Stimulated activated naive CD8-positive, alpha-beta T cell treated with anti-CD3 and anti-CD28 coated beads, Interleukin-15, amount 100 ng/mL, for 72 hours (primary cell): Measurements from ENCODE around the gene CNTROB.
A peak's percentile ranks its signal among the peaks of the same experiment; 100 is the strongest.

ENCODE experiments used
- ATAC-seq: fragments of 150-1000 bp; cut with Tn5 transposase; 2 replicates; pipeline ENCODE4 v1.10.0; 2021; ENCODE audit warnings: mild to moderate bottlenecking, moderate library complexity
- DNase-seq, 2 donors: peaks; one replicate each; pipeline ENCODE4 v3.0.0; 2021 to 2022
- H3K27ac Mint-ChIP-seq, 2 donors: one replicate each; pipeline ENCODE4 v1.8.0; 2022; ENCODE audit warnings: mild to moderate bottlenecking in 2 of 2, mixed read lengths in 2 of 2, moderate library complexity in 2 of 2
- H3K27me3 Mint-ChIP-seq: one replicate; pipeline ENCODE4 v1.8.0; 2022; ENCODE audit warnings: mixed read lengths
- H3K4me1 Mint-ChIP-seq: one replicate; pipeline ENCODE4 v1.8.0; 2022; ENCODE audit warnings: mild to moderate bottlenecking, mixed read lengths
- H3K4me3 Mint-ChIP-seq, 2 donors: one replicate each; pipeline ENCODE4 v1.8.0; 2022; ENCODE audit warnings: mild to moderate bottlenecking in 2 of 2, mixed read lengths in 2 of 2, moderate library complexity in 1 of 2
- H3K9me3 Mint-ChIP-seq, 2 donors: one replicate each; pipeline ENCODE4 v1.8.0; 2022; ENCODE audit warnings: mixed read lengths in 2 of 2

CNTROB gene

DNA sequence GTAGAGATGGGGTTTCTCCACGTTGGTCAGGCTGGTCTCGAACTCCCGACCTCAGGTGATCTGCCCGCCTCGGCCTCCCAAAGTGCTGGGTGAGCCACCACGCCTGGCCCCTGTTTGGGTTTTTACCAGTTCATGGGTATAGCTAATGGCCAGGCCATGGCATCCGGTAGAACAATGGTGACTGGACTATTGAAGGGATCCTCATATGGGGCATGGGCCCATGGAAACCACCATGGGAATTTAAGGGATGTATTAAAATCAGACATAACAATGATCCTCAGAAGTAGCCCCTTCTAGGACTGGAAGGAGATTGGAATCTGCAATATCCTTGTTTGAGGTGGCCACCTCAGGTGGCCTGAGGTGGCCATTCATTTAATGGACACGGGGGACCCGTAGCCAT lies 52.9 kb downstream of the CNTROB start:
- Mint-ChIP-seq H3K4me3 (no peak overlapping the region), H3K27me3 (peaks cover 6% of the 10 kb centered on the region), H3K27ac (no peak overlapping the region), H3K4me1 (peaks cover 10% of the 10 kb centered on the region), H3K9me3 (no peaks in the 10 kb centered on the region)
- ATAC-seq: no peak
- no peak for DNase-seq

DNA sequence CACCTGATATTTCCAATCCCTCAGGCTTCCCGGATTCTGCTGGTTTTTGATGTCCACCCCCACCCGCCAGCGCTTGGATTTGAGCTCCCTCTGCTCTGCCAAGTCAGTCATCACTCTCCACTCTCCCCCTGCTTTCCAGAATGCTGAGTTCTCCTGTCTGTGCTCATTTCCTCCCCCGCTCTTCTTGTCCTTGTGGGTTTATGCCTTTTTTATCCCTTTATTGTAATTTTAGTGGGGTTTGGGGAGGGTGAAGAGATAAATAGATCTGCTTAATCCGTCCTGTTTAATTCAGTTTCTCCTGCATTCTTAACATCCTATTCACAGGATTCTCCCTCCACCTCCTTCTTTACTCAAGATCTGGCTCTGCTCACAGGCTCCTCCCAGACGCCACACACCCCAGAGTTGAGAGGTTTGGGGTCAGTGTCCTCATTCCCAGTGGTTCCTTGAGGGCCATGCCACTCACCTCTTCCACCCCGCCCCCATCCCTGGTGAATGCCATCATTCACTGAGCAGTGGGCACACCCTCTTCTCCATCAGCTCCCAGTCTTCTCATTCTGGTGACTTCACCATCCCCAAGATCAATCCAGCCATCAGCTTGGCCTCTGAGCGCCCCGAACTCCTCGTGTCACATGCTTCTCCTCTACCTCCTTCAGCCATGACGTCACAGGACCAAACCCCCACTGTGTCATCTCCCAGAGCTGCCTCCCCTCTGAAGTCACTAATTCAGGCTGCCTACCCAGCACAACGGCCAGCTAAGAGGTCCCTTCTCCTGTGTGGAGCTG lies 55.3 kb downstream of the CNTROB start:
- Mint-ChIP-seq H3K27ac (no peak overlapping the region), H3K4me3 (no peak overlapping the region), H3K27me3 (peaks cover 6% of the 10 kb centered on the region), H3K4me1 (peaks cover 22% of the 10 kb centered on the region), H3K9me3 (no peaks in the 10 kb centered on the region)
- ATAC-seq: no peak
- DNase-seq: no peak

DNA sequence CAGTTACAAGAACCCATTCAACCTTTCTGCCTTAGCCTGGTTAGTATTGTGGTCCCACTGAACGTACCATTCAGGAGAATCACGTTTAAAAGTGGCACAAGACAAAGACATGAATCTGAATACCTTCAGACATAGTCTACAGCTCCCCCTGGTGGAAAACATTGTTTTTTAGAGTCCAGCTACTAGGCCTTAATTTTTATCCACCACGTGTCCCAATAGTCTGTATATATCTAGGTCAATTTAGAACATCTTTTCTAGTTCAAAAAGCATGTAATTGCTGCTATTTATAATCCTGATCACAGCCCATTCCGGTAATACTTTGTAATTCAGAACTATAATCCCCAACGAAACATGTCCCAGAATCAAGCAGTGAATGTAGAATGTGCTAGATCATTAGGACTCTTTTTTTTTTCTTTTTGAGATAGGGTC lies 56.8 kb downstream of the CNTROB start:
- peaks cover 22% of the 10 kb centered on the region for H3K4me1 Mint-ChIP-seq
- H3K27ac Mint-ChIP-seq: peak overlapping the region in 1 of 2 donors; percentile 22
- peak; percentile 60 for ATAC-seq
- H3K27me3 Mint-ChIP-seq: peaks cover 6% of the 10 kb centered on the region
- no peaks in the 10 kb centered on the region for H3K9me3 Mint-ChIP-seq
- H3K4me3 Mint-ChIP-seq: no peak overlapping the region
- peak; percentile 55 to 66 for DNase-seq

GRCh38 chr17:7989781-7990655 lies 58.0 kb downstream of the CNTROB start:
- peak overlapping the region; percentile 81 to 91 for H3K4me3 Mint-ChIP-seq
- DNase-seq: peak; percentile 93 to 96
- peaks cover 6% of the 10 kb centered on the region for H3K27me3 Mint-ChIP-seq
- H3K9me3 Mint-ChIP-seq: no peaks in the 10 kb centered on the region
- peaks cover 22% of the 10 kb centered on the region for H3K4me1 Mint-ChIP-seq
- H3K27ac Mint-ChIP-seq: peak overlapping the region; percentile 58 to 94
- peak; percentile 94 for ATAC-seq

GRCh38 chr17:7992516-7992915 lies 60.5 kb downstream of the CNTROB start:
- H3K27me3 Mint-ChIP-seq: peaks cover 5% of the 10 kb centered on the region
- H3K9me3 Mint-ChIP-seq: no peaks in the 10 kb centered on the region
- peaks cover 29% of the 10 kb centered on the region for H3K4me1 Mint-ChIP-seq
- no peak overlapping the region for H3K4me3 Mint-ChIP-seq
- ATAC-seq (no peak), DNase-seq (no peak)
- peak overlapping the region in 1 of 2 donors; percentile 74 for H3K27ac Mint-ChIP-seq

- ATAC-seq (no peak), DNase-seq (no peak)
- H3K27ac Mint-ChIP-seq: no peak overlapping the region
- no peak overlapping the region for H3K4me3 Mint-ChIP-seq
- H3K4me1 Mint-ChIP-seq: peaks cover 29% of the 10 kb centered on the region
- no peaks in the 10 kb centered on the region for H3K9me3 Mint-ChIP-seq
- peaks cover under 1% of the 10 kb centered on the region for H3K27me3 Mint-ChIP-seq
Measured at GRCh38 chr17:7992924-7993323, 60.9 kb downstream of the CNTROB start.

DNA sequence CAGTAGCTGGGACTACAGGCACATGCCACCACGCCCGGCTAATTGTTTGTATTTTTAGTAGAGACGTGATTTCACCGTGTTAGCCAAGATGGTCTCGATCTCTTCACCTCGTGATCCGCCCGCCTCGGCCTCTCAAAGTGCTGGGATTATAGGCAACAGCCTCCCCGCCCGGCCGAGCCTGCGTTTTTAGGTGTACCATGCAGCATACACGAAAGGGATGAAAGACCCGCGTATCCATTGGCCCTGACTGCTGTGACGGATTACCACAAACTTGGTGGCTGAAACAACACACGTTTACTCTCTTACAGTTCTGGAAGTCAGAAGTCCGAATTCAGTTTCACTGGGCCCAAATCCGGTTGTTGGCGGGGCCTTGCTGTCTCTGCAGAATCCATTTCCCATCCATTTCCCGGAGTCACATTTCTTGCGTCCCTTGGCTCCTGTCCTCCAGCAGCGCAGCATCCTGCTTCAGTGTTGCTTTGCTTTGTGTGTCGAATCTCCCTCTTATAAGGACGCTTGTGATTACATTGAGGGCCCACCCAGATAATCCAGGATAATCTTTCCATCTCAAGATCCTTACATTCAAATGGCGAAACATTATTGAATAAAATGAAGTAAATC lies 62.1 kb downstream of the CNTROB start:
- H3K27ac Mint-ChIP-seq: no peak overlapping the region
- peaks cover 8% of the 10 kb centered on the region for H3K27me3 Mint-ChIP-seq
- no peak for ATAC-seq
- no peak for DNase-seq
- H3K9me3 Mint-ChIP-seq: no peaks in the 10 kb centered on the region
- no peak overlapping the region for H3K4me3 Mint-ChIP-seq
- peaks cover 26% of the 10 kb centered on the region for H3K4me1 Mint-ChIP-seq

GRCh38 chr17:7995724-7996123 lies 63.7 kb downstream of the CNTROB start:
- no peak for DNase-seq
- Mint-ChIP-seq H3K4me1 (peaks cover 12% of the 10 kb centered on the region), H3K27me3 (peaks cover 17% of the 10 kb centered on the region), H3K9me3 (no peaks in the 10 kb centered on the region), H3K4me3 (no peak overlapping the region), H3K27ac (no peak overlapping the region)
- no peak for ATAC-seq

GRCh38 chr17:7997186-7997585 lies 65.2 kb downstream of the CNTROB start:
- no peak overlapping the region for H3K27ac Mint-ChIP-seq
- DNase-seq (peak; percentile 29 to 51), ATAC-seq (peak; percentile 79)
- no peak overlapping the region for H3K4me3 Mint-ChIP-seq
- H3K9me3 Mint-ChIP-seq: no peaks in the 10 kb centered on the region
- peaks cover 32% of the 10 kb centered on the region for H3K27me3 Mint-ChIP-seq
- peaks cover 12% of the 10 kb centered on the region for H3K4me1 Mint-ChIP-seq
